HepG2 (cell line): Measurements from ENCODE around the gene ITLN1.

Experiments used
- GABPB1 ChIP-seq: IDR thresholded peaks from 2 replicates; pipeline ENCODE4 v1.6.1; 2016; ENCODE audit warnings: mild to moderate bottlenecking, missing genetic modification reagents, moderate library complexity, missing compliant biosample characterization
- HOMEZ ChIP-seq: IDR thresholded peaks from 2 replicates; pipeline ENCODE4 v1.6.1; 2016; ENCODE audit warnings: low read depth
- KAT8 ChIP-seq: IDR thresholded peaks from 2 replicates; pipeline ENCODE4 v1.6.1; 2016; ENCODE audit warnings: missing genetic modification reagents, missing compliant biosample characterization
- PHF20 ChIP-seq: sonication (generic); formaldehyde crosslinking; IDR thresholded peaks from 2 replicates; pipeline ENCODE4 v1.5.0; 2020; ENCODE audit warnings: mild to moderate bottlenecking, missing genetic modification reagents
- POLR2A ChIP-seq, 2 experiments: IDR thresholded peaks; 2 replicates each; pipeline ENCODE4 v1.6.1; 2011; ENCODE audit warnings: low read depth in 2 of 2, low read length in 2 of 2, mild to moderate bottlenecking in 1 of 2, moderate library complexity in 1 of 2; ENCODE audit not compliant: insufficient read depth in 1 of 2
- POLR2AphosphoS5 ChIP-seq: IDR thresholded peaks from 2 replicates; pipeline ENCODE4 v1.6.1; 2012; ENCODE audit warnings: low read depth, low read length
- SAFB2 ChIP-seq: sonication (generic); formaldehyde crosslinking; IDR thresholded peaks from 2 replicates; pipeline ENCODE4 v1.5.1; 2020; ENCODE audit warnings: missing genetic modification reagents, low read depth, mild to moderate bottlenecking, borderline replicate concordance
- U2AF1 ChIP-seq: fragments of 200-400 bp; formaldehyde crosslinking; optimal IDR thresholded peaks from 2 replicates; pipeline ENCODE3; 2017; ENCODE audit warnings: mild to moderate bottlenecking, low read depth, low read length
- ZIK1 ChIP-seq: sonication (generic); formaldehyde crosslinking; IDR thresholded peaks from 2 replicates; pipeline ENCODE4 v1.5.0; 2020; ENCODE audit warnings: mild to moderate bottlenecking, low read depth, missing genetic modification reagents, borderline replicate concordance
- ZNF3 ChIP-seq: IDR thresholded peaks from 2 replicates; pipeline ENCODE4 v1.7.0; 2017; ENCODE audit warnings: inconsistent platforms
- ZNF713 ChIP-seq: sonication (generic); formaldehyde crosslinking; IDR thresholded peaks from 2 replicates; pipeline ENCODE4 v1.4.0; 2020; ENCODE audit warnings: mild to moderate bottlenecking, missing genetic modification reagents
- TF ChIP-seq, protein P1 (sequence below): sonication (generic); formaldehyde crosslinking; IDR thresholded peaks from 2 replicates; pipeline ENCODE4 v1.5.0; 2020; ENCODE audit warnings: mild to moderate bottlenecking, missing genetic modification reagents, moderate library complexity
- TF ChIP-seq, protein P2 (sequence below): sonication (generic); formaldehyde crosslinking; IDR thresholded peaks from 2 replicates; pipeline ENCODE4 v1.8.1; 2023; ENCODE audit warnings: mild to moderate bottlenecking, missing genetic modification reagents, borderline replicate concordance
- TF ChIP-seq, protein P3 (sequence below): sonication (generic); formaldehyde crosslinking; IDR thresholded peaks from 2 replicates; pipeline ENCODE4 v1.4.0; 2020; ENCODE audit warnings: missing genetic modification reagents

DNA sequence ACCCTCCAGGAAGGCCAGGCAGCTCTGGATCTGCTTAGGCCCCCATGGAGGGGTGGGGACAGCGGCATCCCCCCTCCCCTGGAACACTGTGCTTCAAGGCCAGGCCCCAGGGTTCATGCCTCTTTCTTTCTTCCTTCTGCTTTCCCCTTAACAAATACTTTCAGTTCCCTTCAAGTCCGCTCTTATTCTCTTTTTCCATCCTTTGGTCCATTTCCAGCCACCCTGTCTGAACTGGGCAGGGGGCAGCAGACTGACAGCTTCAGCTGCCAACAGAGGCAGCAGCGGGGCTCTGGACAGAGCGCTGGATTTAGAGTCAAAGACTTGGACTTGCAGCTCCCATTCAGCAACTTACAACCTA, 21.2 kb downstream of the ITLN1 start:
- TF ChIP-seq PHF20 (no peak), SAFB2 (CRISPR knock-in tag) (no peak), POLR2AphosphoS5 (no peak), HOMEZ (CRISPR knock-in tag) (no peak), ZNF713 (CRISPR knock-in tag) (no peak), GABPB1 (CRISPR knock-in tag) (no peak), ZIK1 (CRISPR knock-in tag) (no peak), ZNF3 (CRISPR knock-in tag) (no peak), POLR2A (IDR thresholded peaks at IDR 0.05; ENCODE audit: insufficient read depth in 1 of 2, low read depth in 2 of 2, low read length in 2 of 2) (no peak), U2AF1 (no peak), KAT8 (CRISPR knock-in tag) (no peak)
- TF ChIP-seq, protein P1, sequence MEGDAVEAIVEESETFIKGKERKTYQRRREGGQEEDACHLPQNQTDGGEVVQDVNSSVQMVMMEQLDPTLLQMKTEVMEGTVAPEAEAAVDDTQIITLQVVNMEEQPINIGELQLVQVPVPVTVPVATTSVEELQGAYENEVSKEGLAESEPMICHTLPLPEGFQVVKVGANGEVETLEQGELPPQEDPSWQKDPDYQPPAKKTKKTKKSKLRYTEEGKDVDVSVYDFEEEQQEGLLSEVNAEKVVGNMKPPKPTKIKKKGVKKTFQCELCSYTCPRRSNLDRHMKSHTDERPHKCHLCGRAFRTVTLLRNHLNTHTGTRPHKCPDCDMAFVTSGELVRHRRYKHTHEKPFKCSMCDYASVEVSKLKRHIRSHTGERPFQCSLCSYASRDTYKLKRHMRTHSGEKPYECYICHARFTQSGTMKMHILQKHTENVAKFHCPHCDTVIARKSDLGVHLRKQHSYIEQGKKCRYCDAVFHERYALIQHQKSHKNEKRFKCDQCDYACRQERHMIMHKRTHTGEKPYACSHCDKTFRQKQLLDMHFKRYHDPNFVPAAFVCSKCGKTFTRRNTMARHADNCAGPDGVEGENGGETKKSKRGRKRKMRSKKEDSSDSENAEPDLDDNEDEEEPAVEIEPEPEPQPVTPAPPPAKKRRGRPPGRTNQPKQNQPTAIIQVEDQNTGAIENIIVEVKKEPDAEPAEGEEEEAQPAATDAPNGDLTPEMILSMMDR (CRISPR knock-in tag) = no peak
- TF ChIP-seq, protein P2, sequence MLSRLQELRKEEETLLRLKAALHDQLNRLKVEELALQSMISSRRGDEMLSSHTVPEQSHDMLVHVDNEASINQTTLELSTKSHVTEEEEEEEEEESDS (CRISPR knock-in tag) = no peak
- TF ChIP-seq, protein P3, sequence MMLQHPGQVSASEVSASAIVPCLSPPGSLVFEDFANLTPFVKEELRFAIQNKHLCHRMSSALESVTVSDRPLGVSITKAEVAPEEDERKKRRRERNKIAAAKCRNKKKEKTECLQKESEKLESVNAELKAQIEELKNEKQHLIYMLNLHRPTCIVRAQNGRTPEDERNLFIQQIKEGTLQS (CRISPR knock-in tag) = no peak
